CD14-positive monocyte (primary cell): ENCODE data around the gene LAMC3. TPM values are rescaled to one million over a fixed set of nuclear protein-coding genes. Genes with fewer than 3 reads are reported as not detected.

Experiments
- DNase-seq, 3 donors: peaks; one replicate each; pipeline ENCODE4 v3.0.0-alpha.2; 2011 to 2022
- H2AFZ ChIP-seq: 2 replicates; pipeline ENCODE4 v1.6.0; 2012; ENCODE audit warnings: mild to moderate bottlenecking, low read depth, low read length, inconsistent platforms; ENCODE audit not compliant: insufficient read depth, poor library complexity, severe bottlenecking
- H3K27ac ChIP-seq, 2 donors: 1 replicate in 1 of 2; 2 replicates in 1 of 2; pipeline ENCODE4 v1.5.1; 2012 to 2013; ENCODE audit warnings: low read length in 2 of 2, control low read depth in 1 of 2, inconsistent platforms in 1 of 2, low read depth in 1 of 2, mild to moderate bottlenecking in 1 of 2
- H3K27me3 ChIP-seq, 2 donors: one replicate each; pipeline versions ENCODE4 v1.6.0 to v1.6.1; 2011 to 2013; ENCODE audit warnings: low read length in 2 of 2; ENCODE audit not compliant: control insufficient read depth in 2 of 2, insufficient read depth in 2 of 2
- H3K36me3 ChIP-seq, 2 donors: replicated peaks in 1 of 2; 1 replicate in 1 of 2; 2 replicates in 1 of 2; pipeline versions ENCODE4 v1.5.1 to v1.6.1; 2012 to 2013; ENCODE audit warnings: low read length in 2 of 2, control low read depth in 1 of 2, inconsistent platforms in 1 of 2, mild to moderate bottlenecking in 1 of 2; ENCODE audit not compliant: insufficient read depth in 2 of 2, control insufficient read depth in 1 of 2
- H3K4me1 ChIP-seq, 2 donors: 1 replicate in 1 of 2; 2 replicates in 1 of 2; pipeline versions ENCODE4 v1.5.1 to v1.6.1; 2012 to 2013; ENCODE audit warnings: low read length in 2 of 2, control low read depth in 1 of 2, inconsistent platforms in 1 of 2, mild to moderate bottlenecking in 1 of 2, moderate library complexity in 1 of 2; ENCODE audit not compliant: insufficient read depth in 2 of 2, control insufficient read depth in 1 of 2
- H3K4me2 ChIP-seq: replicated peaks from 2 replicates; pipeline ENCODE3; 2012; ENCODE audit warnings: low read length, moderate library complexity, mild to moderate bottlenecking; ENCODE audit not compliant: poor library complexity, severe bottlenecking; ENCODE audit errors: extremely low read depth
- H3K4me3 ChIP-seq, 3 experiments: fragments of 200-600 bp in 1 of 3; sonication (generic) in 1 of 3; replicated peaks in 1 of 3; 1 replicate in 2 of 3; 2 replicates in 1 of 3; pipeline ENCODE4 v1.5.1; 2011 to 2013; ENCODE audit warnings: low read length in 3 of 3, mild to moderate bottlenecking in 3 of 3, control low read depth in 2 of 3, low read depth in 2 of 3, inconsistent platforms in 1 of 3, moderate library complexity in 1 of 3
- H3K79me2 ChIP-seq: 2 replicates; pipeline ENCODE4 v1.6.0; 2012; ENCODE audit warnings: mild to moderate bottlenecking, control low read depth, inconsistent platforms, low read length, moderate library complexity; ENCODE audit not compliant: insufficient read depth
- H3K9ac ChIP-seq: 2 replicates; pipeline ENCODE4 v1.6.0; 2017; ENCODE audit warnings: low read length, mild to moderate bottlenecking; ENCODE audit not compliant: insufficient read depth, poor library complexity, severe bottlenecking
- H3K9me3 ChIP-seq, 2 donors: replicated peaks in 1 of 2; 1 replicate in 1 of 2; 2 replicates in 1 of 2; pipeline versions ENCODE4 v1.5.1 to v1.6.1; 2012 to 2013; ENCODE audit warnings: low read length in 2 of 2, control low read depth in 1 of 2; ENCODE audit not compliant: control insufficient read depth in 1 of 2, insufficient read depth in 1 of 2
- H4K20me1 ChIP-seq: 2 replicates; pipeline ENCODE4 v1.6.0; 2012; ENCODE audit warnings: mild to moderate bottlenecking, low read length, control low read depth, moderate library complexity; ENCODE audit not compliant: insufficient read depth
- H3K27ac Mint-ChIP-seq, 7 donors: one replicate each; pipeline ENCODE4 v1.8.0; 2020; ENCODE audit warnings: mild to moderate bottlenecking in 7 of 7, mixed read lengths in 7 of 7, moderate library complexity in 6 of 7, inconsistent platforms in 2 of 7
- H3K27me3 Mint-ChIP-seq, 3 donors: one replicate each; pipeline ENCODE4 v1.8.0; 2021 to 2022; ENCODE audit warnings: low read depth in 3 of 3, mild to moderate bottlenecking in 3 of 3, mixed read lengths in 3 of 3, moderate library complexity in 3 of 3, inconsistent platforms in 1 of 3
- H3K36me3 Mint-ChIP-seq, 2 donors: one replicate each; pipeline ENCODE4 v1.8.0; 2020; ENCODE audit warnings: mixed read lengths in 2 of 2, inconsistent platforms in 1 of 2, mild to moderate bottlenecking in 1 of 2
- H3K4me1 Mint-ChIP-seq: one replicate; pipeline ENCODE4 v1.8.0; 2020; ENCODE audit warnings: mild to moderate bottlenecking, mixed read lengths
- H3K4me3 Mint-ChIP-seq, 2 donors: one replicate each; pipeline ENCODE4 v1.8.0; 2020; ENCODE audit warnings: mild to moderate bottlenecking in 2 of 2, mixed read lengths in 2 of 2, moderate library complexity in 1 of 2
- H3K9me3 Mint-ChIP-seq, 7 donors: one replicate each; pipeline ENCODE4 v1.8.0; 2020 to 2022; ENCODE audit warnings: mixed read lengths in 7 of 7, mild to moderate bottlenecking in 6 of 7, moderate library complexity in 6 of 7, inconsistent platforms in 2 of 7
- WGBS: methylation state at CpG from one replicate; pipeline ENCODE4 v1.1.5; 2013; ENCODE audit warnings: missing lambda C conversion rate; ENCODE audit not compliant: insufficient coverage; 5-methylcytosine and 5-hydroxymethylcytosine counted together
- intact Hi-C, 2 donors: fragments of 100-400 bp; cut with micrococcal nuclease; formaldehyde crosslinking; loops; one replicate each; pipeline versions ENCODE4 v1.15.0 to v1.15.1; 2023
- polyA plus RNA-seq, 3 donors: library from polyadenylated mRNA; depleted of rRNA in 1 of 3; unstranded in 2 of 3; stranded (reverse) in 1 of 3; fragments of 300-500 nt in 2 of 3; fragments of >200 nt in 1 of 3; fragmentation: Illumina TruSeq in 2 of 3; gene quantifications; 1 replicate in 2 of 3; 2 replicates in 1 of 3; pipeline ENCODE4 v1.2.3, GENCODE V29; 2012 to 2021
- TF ChIP-seq, protein P1 (sequence below): fragments of 200-600 bp; IDR thresholded peaks from one replicate; pipeline ENCODE4 v1.8.0; 2022; ENCODE audit warnings: antibody characterized with exemption, mild to moderate bottlenecking

LAMC3 gene
- polyA plus RNA-seq, 3 donors, result 0.19 TPM; not detected in 2

DNA sequence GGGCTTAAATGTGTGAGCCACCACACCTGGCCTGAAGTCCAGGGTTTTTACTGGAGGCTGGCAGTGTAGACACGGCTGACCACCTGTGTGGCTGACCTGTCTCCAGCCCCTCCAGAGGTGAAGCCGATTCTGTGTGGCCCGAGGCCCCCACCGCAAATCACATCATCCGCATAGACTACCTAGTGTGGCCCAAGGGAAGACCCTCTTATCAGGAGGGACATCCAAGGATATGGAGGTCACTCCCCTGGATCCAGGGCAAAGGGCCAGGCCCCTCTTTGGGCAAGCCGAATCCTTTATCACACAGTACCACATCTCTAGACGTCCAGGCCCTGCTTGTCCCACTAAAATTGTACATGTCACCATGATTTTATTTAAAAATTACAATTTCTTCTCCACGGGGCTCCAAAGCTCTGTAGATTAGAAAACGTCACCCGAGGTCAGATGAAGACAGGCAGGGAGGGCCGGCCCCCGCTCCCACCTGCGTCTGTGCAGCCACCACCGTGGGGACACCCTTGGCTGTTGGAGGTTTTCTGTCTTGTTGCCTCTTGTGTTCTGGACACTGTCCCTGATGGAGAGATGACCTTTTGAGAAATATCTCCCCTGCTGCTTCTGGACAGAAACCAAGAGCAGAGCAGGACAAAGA is 20.1 kb downstream of the LAMC3 start:
- peaks cover 0 to 5% of the 10 kb centered on the region in 2 donors for H3K27me3 ChIP-seq
- TF ChIP-seq, protein P1, sequence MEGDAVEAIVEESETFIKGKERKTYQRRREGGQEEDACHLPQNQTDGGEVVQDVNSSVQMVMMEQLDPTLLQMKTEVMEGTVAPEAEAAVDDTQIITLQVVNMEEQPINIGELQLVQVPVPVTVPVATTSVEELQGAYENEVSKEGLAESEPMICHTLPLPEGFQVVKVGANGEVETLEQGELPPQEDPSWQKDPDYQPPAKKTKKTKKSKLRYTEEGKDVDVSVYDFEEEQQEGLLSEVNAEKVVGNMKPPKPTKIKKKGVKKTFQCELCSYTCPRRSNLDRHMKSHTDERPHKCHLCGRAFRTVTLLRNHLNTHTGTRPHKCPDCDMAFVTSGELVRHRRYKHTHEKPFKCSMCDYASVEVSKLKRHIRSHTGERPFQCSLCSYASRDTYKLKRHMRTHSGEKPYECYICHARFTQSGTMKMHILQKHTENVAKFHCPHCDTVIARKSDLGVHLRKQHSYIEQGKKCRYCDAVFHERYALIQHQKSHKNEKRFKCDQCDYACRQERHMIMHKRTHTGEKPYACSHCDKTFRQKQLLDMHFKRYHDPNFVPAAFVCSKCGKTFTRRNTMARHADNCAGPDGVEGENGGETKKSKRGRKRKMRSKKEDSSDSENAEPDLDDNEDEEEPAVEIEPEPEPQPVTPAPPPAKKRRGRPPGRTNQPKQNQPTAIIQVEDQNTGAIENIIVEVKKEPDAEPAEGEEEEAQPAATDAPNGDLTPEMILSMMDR, result no peak
- H3K36me3 ChIP-seq, result no peaks in the 10 kb centered on the region
- H3K4me1 ChIP-seq, result no peaks in the 10 kb centered on the region
- H3K4me2 ChIP-seq, result no peak overlapping the region
- intact Hi-C loops, result no loop called here
- no peak overlapping the region for H3K27ac Mint-ChIP-seq
- no peaks in the 10 kb centered on the region for H3K36me3 Mint-ChIP-seq
- H3K9me3 ChIP-seq, result no peaks in the 10 kb centered on the region
- H3K4me1 Mint-ChIP-seq, result no peaks in the 10 kb centered on the region
- H3K4me3 Mint-ChIP-seq, result no peak overlapping the region
- H3K4me3 ChIP-seq, result no peak overlapping the region
- H3K9ac ChIP-seq, result no peak overlapping the region
- H3K79me2 ChIP-seq, result no peaks in the 10 kb centered on the region
- WGBS, result 93% methylated on average over 10 of the region's 14 CpGs
- peaks cover 7 to 9% (median 8%) of the 10 kb centered on the region in 3 donors for H3K27me3 Mint-ChIP-seq
- H3K9me3 Mint-ChIP-seq, result no peaks in the 10 kb centered on the region
- H4K20me1 ChIP-seq, result no peaks in the 10 kb centered on the region
- no peak overlapping the region for H2AFZ ChIP-seq
- DNase-seq, result no peak
- H3K27ac ChIP-seq, result no peak overlapping the region

DNA sequence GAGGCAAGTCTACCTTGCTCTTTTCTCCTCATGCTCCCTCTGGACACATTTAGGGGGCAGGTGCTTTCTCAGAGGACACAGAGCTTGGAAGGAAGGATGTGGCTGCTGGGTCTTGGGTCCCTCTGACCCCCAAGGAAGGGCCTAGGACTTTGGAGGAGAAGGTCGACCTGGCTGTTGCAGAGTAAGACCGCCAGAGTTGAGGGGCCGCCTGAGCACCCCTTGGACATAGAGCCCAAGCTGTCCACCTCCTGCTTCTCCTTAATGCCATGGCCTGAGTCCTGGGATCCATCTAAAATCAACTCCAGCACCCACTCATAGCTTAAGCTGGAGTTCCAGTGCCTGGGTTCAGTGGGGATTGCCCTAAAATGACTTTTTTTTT is 20.6 kb downstream of the LAMC3 start:
- Histone ChIP-seq H3K9ac (no peak overlapping the region), H3K4me1 (no peaks in the 10 kb centered on the region), H4K20me1 (no peaks in the 10 kb centered on the region), H3K27me3 (peaks cover 0 to 3% of the 10 kb centered on the region in 2 donors), H3K36me3 (no peaks in the 10 kb centered on the region), H3K27ac (no peak overlapping the region), H3K79me2 (no peaks in the 10 kb centered on the region), H3K9me3 (no peaks in the 10 kb centered on the region), H3K4me2 (no peak overlapping the region), H2AFZ (no peak overlapping the region), H3K4me3 (no peak overlapping the region)
- Mint-ChIP-seq H3K4me1 (no peaks in the 10 kb centered on the region), H3K27me3 (peaks cover 5 to 9% (median 7%) of the 10 kb centered on the region in 3 donors), H3K36me3 (no peaks in the 10 kb centered on the region), H3K9me3 (no peaks in the 10 kb centered on the region), H3K27ac (no peak overlapping the region), H3K4me3 (no peak overlapping the region)
- WGBS, result 77% methylated on average over 3 of the region's 3 CpGs
- TF ChIP-seq, protein P1, result no peak
- intact Hi-C loops, result no loop called here
- no peak for DNase-seq
